Neural cell (in vitro differentiated cells): ENCODE measurements around the gene SLC7A8. TPM values are rescaled to one million over a fixed set of nuclear protein-coding genes. Genes with fewer than 3 reads are reported as not detected.

ENCODE experiments used
- H2AFZ ChIP-seq: fragments of 200-600, 300-800 bp; sonication (generic), shearing (Covaris generic); 2 replicates; pipeline ENCODE4 v1.6.0; 2014; ENCODE audit warnings: low read depth, mild to moderate bottlenecking, antibody characterized with exemption, low read length, moderate library complexity
- H3F3A ChIP-seq: fragments of 200-600 bp; shearing (Covaris generic); 2 replicates; pipeline ENCODE4 v1.6.1; 2016; ENCODE audit warnings: mild to moderate bottlenecking, moderate library complexity, mixed read lengths, antibody characterized with exemption, low read length; ENCODE audit not compliant: insufficient read depth, poor library complexity, severe bottlenecking
- H3K27ac ChIP-seq: fragments of 200-600, 300-800 bp; sonication (generic), shearing (Covaris generic); 2 replicates; pipeline ENCODE4 v1.5.1; 2014; ENCODE audit warnings: mild to moderate bottlenecking, low read length, moderate library complexity
- H3K27me3 ChIP-seq: fragments of 300-800, 200-600 bp; sonication (generic), shearing (Covaris generic); 2 replicates; pipeline ENCODE4 v1.6.0; 2014; ENCODE audit warnings: mild to moderate bottlenecking, low read depth, low read length, moderate library complexity; ENCODE audit not compliant: insufficient read depth
- H3K36me3 ChIP-seq: fragments of 300-800, 200-600 bp; sonication (generic), shearing (Covaris generic); 2 replicates; pipeline ENCODE4 v1.5.1; 2014; ENCODE audit warnings: mild to moderate bottlenecking, antibody characterized with exemption, low read length, moderate library complexity; ENCODE audit not compliant: insufficient read depth
- H3K4me2 ChIP-seq: fragments of 300-800, 200-600 bp; sonication (generic), shearing (Covaris generic); 2 replicates; pipeline ENCODE4 v1.6.0; 2014; ENCODE audit warnings: mild to moderate bottlenecking, low read length
- H3K4me3 ChIP-seq: fragments of 300-800, 200-600 bp; sonication (generic), shearing (Covaris generic); 2 replicates; pipeline ENCODE4 v1.5.1; 2014; ENCODE audit warnings: mild to moderate bottlenecking, low read length, moderate library complexity
- H3K79me2 ChIP-seq: fragments of 200-600 bp; shearing (Covaris generic); replicated peaks from 2 replicates; pipeline ENCODE4 v1.6.0; 2014; ENCODE audit warnings: mild to moderate bottlenecking, low read length, moderate library complexity; ENCODE audit not compliant: insufficient read depth
- H3K9ac ChIP-seq: fragments of 300-800, 200-600 bp; sonication (generic), shearing (Covaris generic); 2 replicates; pipeline ENCODE4 v1.6.1; 2016; ENCODE audit warnings: mild to moderate bottlenecking, low read length, mixed read lengths
- H3K9me2 ChIP-seq: fragments of 200-600 bp; shearing (Covaris generic); 2 replicates; pipeline ENCODE4 v1.6.1; 2016; ENCODE audit warnings: mild to moderate bottlenecking, low read length, mixed read lengths; ENCODE audit not compliant: insufficient read depth
- H3K9me3 ChIP-seq: fragments of 200-600, 300-800 bp; sonication (generic), shearing (Covaris generic); 2 replicates; pipeline ENCODE4 v1.6.1; 2016; ENCODE audit warnings: mild to moderate bottlenecking, mixed run types, low read length, moderate library complexity, mixed read lengths
- H4K20me1 ChIP-seq: fragments of 200-600 bp; shearing (Covaris generic); 2 replicates; pipeline ENCODE4 v1.6.1; 2016; ENCODE audit warnings: mild to moderate bottlenecking, mixed run types; ENCODE audit not compliant: insufficient read depth
- EP300 ChIP-seq: fragments of 450-650 bp; conservative IDR thresholded peaks from 2 replicates; pipeline ENCODE4 v1.6.1; 2014; ENCODE audit warnings: antibody characterized with exemption, mild to moderate bottlenecking, moderate library complexity; ENCODE audit not compliant: poor library complexity, severe bottlenecking
- EZH2 ChIP-seq: fragments of 200-600, 300-800 bp; shearing (Covaris generic), sonication (generic); IDR thresholded peaks from 2 replicates; pipeline ENCODE4 v1.6.1; 2014; ENCODE audit warnings: antibody characterized with exemption, low read length, borderline replicate concordance, mild to moderate bottlenecking; ENCODE audit not compliant: insufficient read depth, poor library complexity, severe bottlenecking
- MXI1 ChIP-seq: fragments of 450-650 bp; conservative IDR thresholded peaks from 2 replicates; pipeline ENCODE4 v1.6.1; 2014; ENCODE audit warnings: antibody characterized with exemption, mild to moderate bottlenecking; ENCODE audit not compliant: poor library complexity, severe bottlenecking
- POLR2AphosphoS5 ChIP-seq: IDR thresholded peaks from 2 replicates; pipeline ENCODE4 v1.6.1; 2012
- RAD21 ChIP-seq: fragments of 450-650 bp; conservative IDR thresholded peaks from 2 replicates; pipeline ENCODE4 v1.6.1; 2014; ENCODE audit warnings: antibody characterized with exemption, mild to moderate bottlenecking, moderate library complexity
- REST ChIP-seq: IDR thresholded peaks from 2 replicates; pipeline ENCODE4 v1.6.1; 2012; ENCODE audit warnings: borderline replicate concordance
- SMC3 ChIP-seq: fragments of 450-650 bp; conservative IDR thresholded peaks from 2 replicates; pipeline ENCODE4 v1.6.1; 2014; ENCODE audit warnings: antibody characterized with exemption, mild to moderate bottlenecking, moderate library complexity; ENCODE audit not compliant: poor library complexity
- TAF1 ChIP-seq: IDR thresholded peaks from 2 replicates; pipeline ENCODE4 v1.6.1; 2012; ENCODE audit warnings: low read depth
- polyA plus RNA-seq: library from polyadenylated mRNA; depleted of rRNA; stranded (reverse); fragments of >200 nt; gene quantifications from 2 replicates; pipeline ENCODE4 v1.2.3, GENCODE V29; 2014
- TF ChIP-seq, protein P1 (sequence below): fragments of 450-650 bp; IDR thresholded peaks from 2 replicates; pipeline ENCODE4 v1.5.1; 2014; ENCODE audit warnings: antibody characterized with exemption, mild to moderate bottlenecking, moderate library complexity; ENCODE audit not compliant: poor library complexity, severe bottlenecking

Gene SLC7A8
- polyA plus RNA-seq, 1 donor from 2014 or later: 0.21 TPM

GRCh38 chr14:23125011-23125410 is 58.4 kb downstream of the SLC7A8 start:
- Histone ChIP-seq H3K9me2 (no peaks in the 10 kb centered on the region), H3F3A (no peaks in the 10 kb centered on the region), H3K27me3 (no peaks in the 10 kb centered on the region), H2AFZ (no peak overlapping the region), H3K4me3 (no peak overlapping the region), H3K9ac (no peak overlapping the region), H4K20me1 (no peaks in the 10 kb centered on the region), H3K36me3 (no peaks in the 10 kb centered on the region), H3K27ac (no peak overlapping the region), H3K4me2 (no peak overlapping the region), H3K79me2 (no peaks in the 10 kb centered on the region), H3K9me3 (no peaks in the 10 kb centered on the region)
- TF ChIP-seq EP300 (no peak), RAD21 (no peak), EZH2 (no peak), TAF1 (no peak)

DNA sequence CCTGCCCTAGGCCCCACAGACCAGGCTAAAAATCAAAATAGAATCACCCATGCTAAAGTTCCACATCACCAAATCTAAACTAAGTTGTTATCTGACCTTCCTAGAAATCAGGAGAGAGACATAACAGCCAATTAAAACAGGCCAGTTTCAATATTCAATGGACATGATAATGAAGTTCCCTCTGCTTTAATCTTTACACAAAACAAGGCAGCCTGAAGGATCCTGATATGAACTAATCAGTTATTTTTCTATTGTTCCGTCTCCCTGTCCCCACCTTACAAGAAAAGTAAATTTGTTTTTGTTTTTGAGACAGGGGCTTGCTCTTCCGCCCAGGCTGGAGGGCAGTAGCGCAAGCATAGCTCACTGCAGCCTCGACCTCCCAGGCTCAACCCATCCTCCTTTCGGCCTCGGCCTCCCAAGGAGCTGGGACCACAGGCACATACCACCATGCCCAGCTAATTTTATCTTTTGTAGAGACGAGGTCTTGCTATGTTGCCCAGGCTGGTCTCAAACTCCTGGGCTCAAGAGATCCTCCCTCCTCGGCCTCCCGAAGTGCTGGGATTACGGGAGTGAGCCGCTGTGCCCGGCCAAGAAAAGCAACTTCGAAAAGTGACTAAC is 59.0 kb downstream of the SLC7A8 start:
- H3K9me2 ChIP-seq: no peaks in the 10 kb centered on the region
- no peak overlapping the region for H3K4me3 ChIP-seq
- H3K27me3 ChIP-seq: no peaks in the 10 kb centered on the region
- no peak overlapping the region for H3K9ac ChIP-seq
- H3F3A ChIP-seq: no peaks in the 10 kb centered on the region
- no peak overlapping the region for H2AFZ ChIP-seq
- no peaks in the 10 kb centered on the region for H3K9me3 ChIP-seq
- no peaks in the 10 kb centered on the region for H3K36me3 ChIP-seq
- H3K79me2 ChIP-seq: no peaks in the 10 kb centered on the region
- H3K27ac ChIP-seq: no peak overlapping the region
- H4K20me1 ChIP-seq: no peaks in the 10 kb centered on the region
- TF ChIP-seq POLR2AphosphoS5 (no peak), REST (no peak), EZH2 (no peak), TAF1 (no peak), MXI1 (no peak), RAD21 (no peak), SMC3 (no peak), EP300 (no peak)
- TF ChIP-seq, protein P1, sequence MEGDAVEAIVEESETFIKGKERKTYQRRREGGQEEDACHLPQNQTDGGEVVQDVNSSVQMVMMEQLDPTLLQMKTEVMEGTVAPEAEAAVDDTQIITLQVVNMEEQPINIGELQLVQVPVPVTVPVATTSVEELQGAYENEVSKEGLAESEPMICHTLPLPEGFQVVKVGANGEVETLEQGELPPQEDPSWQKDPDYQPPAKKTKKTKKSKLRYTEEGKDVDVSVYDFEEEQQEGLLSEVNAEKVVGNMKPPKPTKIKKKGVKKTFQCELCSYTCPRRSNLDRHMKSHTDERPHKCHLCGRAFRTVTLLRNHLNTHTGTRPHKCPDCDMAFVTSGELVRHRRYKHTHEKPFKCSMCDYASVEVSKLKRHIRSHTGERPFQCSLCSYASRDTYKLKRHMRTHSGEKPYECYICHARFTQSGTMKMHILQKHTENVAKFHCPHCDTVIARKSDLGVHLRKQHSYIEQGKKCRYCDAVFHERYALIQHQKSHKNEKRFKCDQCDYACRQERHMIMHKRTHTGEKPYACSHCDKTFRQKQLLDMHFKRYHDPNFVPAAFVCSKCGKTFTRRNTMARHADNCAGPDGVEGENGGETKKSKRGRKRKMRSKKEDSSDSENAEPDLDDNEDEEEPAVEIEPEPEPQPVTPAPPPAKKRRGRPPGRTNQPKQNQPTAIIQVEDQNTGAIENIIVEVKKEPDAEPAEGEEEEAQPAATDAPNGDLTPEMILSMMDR: no peak
- no peak overlapping the region for H3K4me2 ChIP-seq

GRCh38 chr14:23123419-23123818 is 60.0 kb downstream of the SLC7A8 start:
- no peak for TF ChIP-seq POLR2AphosphoS5
- TF ChIP-seq MXI1: no peak
- TF ChIP-seq EZH2: no peak
- TF ChIP-seq RAD21: no peak
- TF ChIP-seq, protein P1: no peak
- no peak for TF ChIP-seq EP300
- TF ChIP-seq TAF1: no peak
- no peak for TF ChIP-seq SMC3
- TF ChIP-seq REST: no peak
- H3K9me2 ChIP-seq: no peaks in the 10 kb centered on the region
- no peaks in the 10 kb centered on the region for H3K36me3 ChIP-seq
- H2AFZ ChIP-seq: no peak overlapping the region
- no peak overlapping the region for H3K4me2 ChIP-seq
- no peak overlapping the region for H3K9ac ChIP-seq
- no peaks in the 10 kb centered on the region for H3K79me2 ChIP-seq
- no peak overlapping the region for H3K4me3 ChIP-seq
- H3K9me3 ChIP-seq: no peaks in the 10 kb centered on the region
- H4K20me1 ChIP-seq: no peaks in the 10 kb centered on the region
- no peaks in the 10 kb centered on the region for H3K27me3 ChIP-seq
- H3K27ac ChIP-seq: no peak overlapping the region
- no peaks in the 10 kb centered on the region for H3F3A ChIP-seq
